HepG2 (cell line): ENCODE measurements around the gene ZNF121. TPM values are rescaled to one million over a fixed set of nuclear protein-coding genes. Genes with fewer than 3 reads are reported as not detected.

Experiments used
- ARNT ChIP-seq: fragments of 450-650 bp; IDR thresholded peaks from 2 replicates; pipeline ENCODE4 v1.6.1; 2017
- CBX5 ChIP-seq: sonication (generic); formaldehyde crosslinking; IDR thresholded peaks from 2 replicates; pipeline ENCODE4 v1.4.0; 2020; ENCODE audit warnings: missing genetic modification reagents, borderline replicate concordance
- FOSL1 ChIP-seq: sonication (generic); formaldehyde crosslinking; IDR thresholded peaks from 2 replicates; pipeline ENCODE4 v1.9.0; 2021; ENCODE audit warnings: missing genetic modification reagents, borderline replicate concordance
- FOXO1 ChIP-seq: sonication (generic); formaldehyde crosslinking; IDR thresholded peaks from 2 replicates; pipeline ENCODE4 v1.4.0; 2020; ENCODE audit warnings: missing genetic modification reagents
- FOXP4 ChIP-seq: sonication (generic); formaldehyde crosslinking; IDR thresholded peaks from 2 replicates; pipeline ENCODE4 v1.4.0; 2020; ENCODE audit warnings: missing genetic modification reagents
- HINFP ChIP-seq: sonication (generic); formaldehyde crosslinking; IDR thresholded peaks from 2 replicates; pipeline ENCODE4 v1.4.0; 2020; ENCODE audit warnings: low read depth, mild to moderate bottlenecking, missing genetic modification reagents
- IKZF4 ChIP-seq: sonication (generic); formaldehyde crosslinking; IDR thresholded peaks from 2 replicates; pipeline ENCODE4 v1.5.1; 2020; ENCODE audit warnings: borderline replicate concordance, mild to moderate bottlenecking, low read depth, missing genetic modification reagents; ENCODE audit errors: not compliant biosample characterization
- KAT2B ChIP-seq: fragments of 150-350 bp; IDR thresholded peaks from 2 replicates; pipeline ENCODE4 v1.6.1; 2014; ENCODE audit warnings: low read depth, low read length, borderline replicate concordance
- MLX ChIP-seq: IDR thresholded peaks from 2 replicates; pipeline ENCODE4 v1.6.1; 2016
- NFIC ChIP-seq: IDR thresholded peaks from 2 replicates; pipeline ENCODE4 v1.6.1; 2012; ENCODE audit warnings: mild to moderate bottlenecking, low read length, inconsistent platforms
- PHF21A ChIP-seq: sonication (generic); formaldehyde crosslinking; IDR thresholded peaks from 2 replicates; pipeline ENCODE4 v1.5.0; 2020; ENCODE audit warnings: mild to moderate bottlenecking, missing genetic modification reagents
- SP4 ChIP-seq: sonication (generic); formaldehyde crosslinking; IDR thresholded peaks from 2 replicates; pipeline ENCODE4 v1.8.1; 2023; ENCODE audit warnings: mild to moderate bottlenecking, missing genetic modification reagents
- SRF ChIP-seq: IDR thresholded peaks from 2 replicates; pipeline ENCODE4 v1.6.1; 2011; ENCODE audit warnings: mild to moderate bottlenecking, low read depth, low read length, moderate library complexity
- SYNCRIP ChIP-seq: fragments of 200-400 bp; formaldehyde crosslinking; IDR thresholded peaks from 2 replicates; pipeline ENCODE4 v1.6.1; 2018; ENCODE audit warnings: mild to moderate bottlenecking, low read depth, low read length; ENCODE audit not compliant: insufficient read depth
- TIGD3 ChIP-seq: sonication (generic); formaldehyde crosslinking; IDR thresholded peaks from 2 replicates; pipeline ENCODE4 v1.5.1; 2020; ENCODE audit warnings: mild to moderate bottlenecking, missing genetic modification reagents, borderline replicate concordance
- TRIM22 ChIP-seq: fragments of 450-650 bp; IDR thresholded peaks from 2 replicates; pipeline ENCODE4 v1.6.1; 2017
- YEATS2 ChIP-seq: sonication (generic); formaldehyde crosslinking; IDR thresholded peaks from 2 replicates; pipeline ENCODE4 v1.4.0; 2020; ENCODE audit warnings: missing genetic modification reagents, borderline replicate concordance
- ZFY ChIP-seq: sonication (generic); formaldehyde crosslinking; IDR thresholded peaks from 2 replicates; pipeline ENCODE4 v1.4.0; 2020; ENCODE audit warnings: missing genetic modification reagents
- ZFYVE20 ChIP-seq: sonication (generic); formaldehyde crosslinking; IDR thresholded peaks from 2 replicates; pipeline ENCODE4 v1.8.0; 2023; ENCODE audit warnings: low read depth, mild to moderate bottlenecking, moderate library complexity, missing genetic modification reagents, borderline replicate concordance
- ZIK1 ChIP-seq: sonication (generic); formaldehyde crosslinking; IDR thresholded peaks from 2 replicates; pipeline ENCODE4 v1.5.0; 2020; ENCODE audit warnings: mild to moderate bottlenecking, low read depth, missing genetic modification reagents, borderline replicate concordance
- ZNF225 ChIP-seq: sonication (generic); formaldehyde crosslinking; IDR thresholded peaks from 2 replicates; pipeline ENCODE4 v1.4.0; 2020; ENCODE audit warnings: mild to moderate bottlenecking, missing genetic modification reagents
- polyA plus RNA-seq, 8 experiments: library from polyadenylated mRNA; depleted of rRNA in 3 of 8; stranded (reverse) in 7 of 8; unstranded in 1 of 8; fragments of >200 nt; fragmentation: Illumina TruSeq in 4 of 8; extraction: Trizol in 4 of 8; gene quantifications; 2 replicates each; pipeline versions ENCODE4 v1.2.1 to v1.2.3, GENCODE V29; 2011 to 2016; ENCODE audit warnings: low read depth in 4 of 8, missing spikeins in 1 of 8, mixed read lengths in 1 of 8; ENCODE audit not compliant: insufficient read depth in 1 of 8
- total RNA-seq, 5 experiments: library from RNA; depleted of rRNA; stranded (reverse); fragments of >200 nt; fragmentation: Illumina TruSeq; extraction: Trizol; gene quantifications; 2 replicates each; pipeline ENCODE4 v1.2.3, GENCODE V29; 2016; ENCODE audit warnings: low read depth in 1 of 5

ZNF121 gene
- total and polyA plus RNA-seq, 2 of the 13 experiments (the other 11 are each of a cell fraction or from before 2014, with no cell fraction given), result 7.8 to 56.3 TPM

- TF ChIP-seq TRIM22 (no peak), PHF21A (CRISPR knock-in tag) (0 out of 2 replicates have a peak, but pooled peaks have one; percentile 19), ARNT (no peak), FOXP4 (CRISPR knock-in tag) (peak; percentile 51; the same call in 1 of the 2 replicates), HINFP (CRISPR knock-in tag) (no peak), CBX5 (CRISPR knock-in tag) (no peak), YEATS2 (CRISPR knock-in tag) (0 out of 2 replicates have a peak, but pooled peaks have one; percentile 48), NFIC (no peak), SYNCRIP (no peak), IKZF4 (CRISPR knock-in tag) (no peak), ZNF225 (CRISPR knock-in tag) (0 out of 2 replicates have a peak, but pooled peaks have one; percentile 68), FOXO1 (CRISPR knock-in tag) (peak; percentile 9; the same call in 1 of the 2 replicates), ZIK1 (CRISPR knock-in tag) (peak; percentile 43; the same call in 1 of the 2 replicates), SP4 (CRISPR knock-in tag) (peak; percentile 78), FOSL1 (no peak), TIGD3 (CRISPR knock-in tag) (peak; percentile 32; the same call in 1 of the 2 replicates), ZFY (peak; percentile 96), MLX (CRISPR knock-in tag) (no peak), ZFYVE20 (CRISPR knock-in tag) (no peak), KAT2B (no peak), SRF (peak; percentile 91)
Observed at GRCh38 chr19:9621156-9622037, 37.1 kb upstream of the ZNF121 start, which contains the start of gene ZNF561 (continued).
